Measurements from ENCODE around the gene MAPK10. TPM values are rescaled to one million over a fixed set of nuclear protein-coding genes. Genes with fewer than 3 reads are reported as not detected.

Gene MAPK10
- total and polyA plus RNA-seq, 4 donors, result 0.82 to 3.6 (median 2.3) TPM

GRCh38 chr4:86091201-86091600 lies 268.7 kb downstream of the MAPK10 start:
- no peak for DNase-seq (ENCODE audit: low spot score)
- H3K27ac ChIP-seq (ENCODE audit: low read depth in 1 of 2, low read length in 2 of 2), result no peak overlapping the region
- H3K9me3 ChIP-seq (ENCODE audit: control insufficient read depth in 4 of 4, low read length in 3 of 4), result no peaks in the 10 kb centered on the region
- TF ChIP-seq MAX (IDR thresholded peaks at IDR 0.05), result no peak
- TF ChIP-seq CTCF (IDR thresholded peaks at IDR 0.05; ENCODE audit: low read depth, low read length, missing input control), result no peak
- no peak for TF ChIP-seq FOXA2 (IDR thresholded peaks at IDR 0.05)
- no peak for TF ChIP-seq ATF3 (IDR thresholded peaks at IDR 0.05)
- TF ChIP-seq TAF1 (conservative IDR thresholded peaks at IDR 0.05), result no peak
- TF ChIP-seq YY1 (IDR thresholded peaks at IDR 0.05), result no peak
- no peaks in the 10 kb centered on the region for H3K36me3 ChIP-seq (ENCODE audit: control insufficient read depth in 4 of 4, insufficient read depth in 3 of 4, low read depth in 1 of 4, low read length in 3 of 4)
- no peak overlapping the region for H3K9ac ChIP-seq (ENCODE audit: low read depth in 1 of 2, low read length in 2 of 2)
- no peaks in the 10 kb centered on the region for H3K4me1 ChIP-seq (ENCODE audit: control insufficient read depth in 4 of 4, insufficient read depth in 4 of 4, low read length in 3 of 4)
- H3K4me3 ChIP-seq (ENCODE audit: low read depth in 1 of 3, low read length in 3 of 3), result no peak overlapping the region
- H3K27me3 ChIP-seq (ENCODE audit: control insufficient read depth in 4 of 4, insufficient read depth in 4 of 4, low read length in 3 of 4), result no peaks in the 10 kb centered on the region

GRCh38 chr4:86089781-86090323 lies 270.0 kb downstream of the MAPK10 start:
- Histone ChIP-seq H3K27me3 (ENCODE audit: control insufficient read depth in 4 of 4, insufficient read depth in 4 of 4, low read length in 3 of 4) (no peaks in the 10 kb centered on the region), H3K9ac (ENCODE audit: low read depth in 1 of 2, low read length in 2 of 2) (no peak overlapping the region), H3K27ac (ENCODE audit: low read depth in 1 of 2, low read length in 2 of 2) (no peak overlapping the region), H3K4me1 (ENCODE audit: control insufficient read depth in 4 of 4, insufficient read depth in 4 of 4, low read length in 3 of 4) (no peaks in the 10 kb centered on the region), H3K4me3 (ENCODE audit: low read depth in 1 of 3, low read length in 3 of 3) (no peak overlapping the region), H3K36me3 (ENCODE audit: control insufficient read depth in 4 of 4, insufficient read depth in 3 of 4, low read depth in 1 of 4, low read length in 3 of 4) (no peaks in the 10 kb centered on the region), H3K9me3 (ENCODE audit: control insufficient read depth in 4 of 4, low read length in 3 of 4) (no peaks in the 10 kb centered on the region)
- no peak for DNase-seq (ENCODE audit: low spot score)
- TF ChIP-seq NR2F2 (IDR thresholded peaks at IDR 0.05) (no peak), ZBTB33 (IDR thresholded peaks at IDR 0.05) (no peak), CTCF (IDR thresholded peaks at IDR 0.05; ENCODE audit: low read depth, low read length, missing input control) (no peak), SP1 (IDR thresholded peaks at IDR 0.05) (no peak), RAD21 (IDR thresholded peaks at IDR 0.05) (no peak), JUND (IDR thresholded peaks at IDR 0.05) (no peak), EGR1 (IDR thresholded peaks at IDR 0.05; ENCODE audit: low read depth in 2 of 2) (no peak), HNF4A (conservative IDR thresholded peaks at IDR 0.05) (no peak), YY1 (IDR thresholded peaks at IDR 0.05) (no peak), FOXA1 (IDR thresholded peaks at IDR 0.05) (no peak), ATF3 (IDR thresholded peaks at IDR 0.05) (no peak), RXRA (IDR thresholded peaks at IDR 0.05) (no peak), TAF1 (conservative IDR thresholded peaks at IDR 0.05) (no peak), REST (IDR thresholded peaks at IDR 0.05) (no peak), FOXA2 (IDR thresholded peaks at IDR 0.05) (no peak), GABPA (IDR thresholded peaks at IDR 0.05 in 1 of 2, conservative IDR thresholded peaks at IDR 0.05 in 1 of 2) (no peak), HNF4G (IDR thresholded peaks at IDR 0.05) (no peak)
- WGBS, result 73% methylated on average over 2 of the region's 2 CpGs

All from liver (tissue), 9 donors.